ENCODE measurements around the gene SSNA1. TPM values are rescaled to one million over a fixed set of nuclear protein-coding genes. Genes with fewer than 3 reads are reported as not detected.

Gene SSNA1
- total RNA-seq, 1 experiment from 2014 or later = 73.0 TPM

DNA sequence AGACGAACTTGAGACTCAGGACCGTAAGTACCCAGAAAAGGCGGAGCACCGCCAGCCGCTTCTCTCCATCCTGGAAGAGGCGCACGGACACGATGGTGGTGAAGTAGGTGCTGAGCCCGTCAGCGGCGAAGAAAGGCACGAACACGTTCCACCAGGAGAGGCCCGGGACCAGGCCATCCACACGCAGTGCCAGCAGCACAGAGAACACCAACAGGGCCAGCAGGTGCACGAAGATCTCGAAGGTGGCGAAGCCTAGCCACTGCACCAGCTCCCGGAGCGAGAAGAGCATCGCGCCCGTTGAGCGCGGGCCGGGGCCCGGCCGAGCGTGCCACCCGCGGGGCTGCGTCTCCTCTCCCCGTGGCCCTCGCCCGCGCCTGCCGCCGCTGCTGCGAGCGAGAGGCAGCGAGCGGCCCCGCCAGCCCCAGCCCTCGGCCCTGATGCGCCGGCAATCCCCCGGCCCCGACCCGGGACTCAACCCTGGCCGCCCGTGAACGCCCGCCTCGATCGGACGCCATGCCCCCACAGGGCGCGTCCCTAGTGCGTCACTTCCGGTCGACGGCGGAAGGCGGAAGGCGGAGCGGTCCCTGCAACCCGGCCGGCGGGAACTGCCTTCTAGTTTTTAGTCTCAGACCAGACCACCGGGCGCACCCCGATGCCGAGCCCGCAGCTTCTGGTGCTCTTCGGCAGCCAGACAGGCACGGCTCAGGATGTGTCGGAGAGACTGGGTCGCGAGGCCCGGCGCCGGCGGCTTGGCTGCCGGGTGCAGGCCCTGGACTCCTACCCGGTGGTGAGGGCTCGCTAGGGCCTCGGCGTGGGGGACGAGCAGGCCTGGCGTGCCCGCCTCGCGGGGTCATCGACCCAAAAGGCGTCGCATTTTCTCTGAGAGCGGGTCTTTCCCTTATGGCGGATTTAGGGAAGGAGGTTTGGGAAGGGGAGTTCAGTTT is 16.9 kb downstream of the SSNA1 start, which contains the start of the genes NDOR1 and TMEM203:
Gene NDOR1, plus strand, starts transcription at position 575 of the 944 bp plus-strand sequence. Its CDS starts 78 bp downstream, at position 653.
Gene TMEM203, minus strand, starts transcription at position 523 of the 944 bp plus-strand sequence. Its CDS starts 234 bp downstream, at position 289.
- H3K9me3 ChIP-seq (replicated peaks) = no peaks in the 10 kb centered on the region
- H3K36me3 ChIP-seq = peaks cover 9% of the 10 kb centered on the region
- DNase-seq = peak; percentile 92
- no peaks in the 10 kb centered on the region for H3K27me3 ChIP-seq
- H3K4me3 ChIP-seq = peak within 1 kb of the TSS; percentile 94
- H3K4me1 ChIP-seq = peaks cover 12% of the 10 kb centered on the region
- peak within 1 kb of the TSS; percentile 55 for H3K27ac ChIP-seq

- no peak for DNase-seq
- H3K9me3 ChIP-seq (replicated peaks) = no peaks in the 10 kb centered on the region
- H3K27me3 ChIP-seq = no peaks in the 10 kb centered on the region
- peaks cover 9% of the 10 kb centered on the region for H3K36me3 ChIP-seq
- peak overlapping the region; percentile 94 for H3K4me3 ChIP-seq
- peaks cover 12% of the 10 kb centered on the region for H3K4me1 ChIP-seq
- no peak overlapping the region for H3K27ac ChIP-seq
Observed at GRCh38 chr9:137206602-137207001, 18.1 kb downstream of the SSNA1 start.

- no peak overlapping the region for H3K4me3 ChIP-seq
- peaks cover 31% of the 10 kb centered on the region for H3K36me3 ChIP-seq
- H3K9me3 ChIP-seq (replicated peaks) = no peaks in the 10 kb centered on the region
- DNase-seq = no peak
- H3K27me3 ChIP-seq = no peaks in the 10 kb centered on the region
- no peak overlapping the region for H3K27ac ChIP-seq
- H3K4me1 ChIP-seq = peaks cover 1% of the 10 kb centered on the region
Observed at GRCh38 chr9:137211532-137211931, 23.1 kb downstream of the SSNA1 start.

DNA sequence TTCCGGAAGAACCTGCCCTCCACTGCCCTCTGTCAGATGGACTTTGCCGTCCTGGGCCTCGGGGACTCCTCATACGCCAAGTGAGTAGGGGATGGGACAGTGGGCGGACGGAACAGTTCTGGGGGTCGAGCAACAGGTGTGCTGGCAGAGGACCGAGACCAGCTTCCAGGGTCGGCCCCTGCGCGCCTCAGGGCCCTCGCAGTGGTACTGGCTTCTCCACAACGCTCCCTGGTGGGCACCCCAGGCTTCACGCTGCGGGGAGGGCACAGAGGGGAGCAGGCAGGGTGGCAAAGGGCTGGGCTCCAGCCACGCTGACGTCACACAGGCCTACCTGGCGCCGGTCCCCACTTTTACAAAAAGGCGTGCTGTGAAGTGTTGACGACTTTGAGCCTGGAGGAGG is 24.0 kb downstream of the SSNA1 start:
- Histone ChIP-seq H3K36me3 (peaks cover 26% of the 10 kb centered on the region), H3K27me3 (no peaks in the 10 kb centered on the region), H3K9me3 (replicated peaks) (no peaks in the 10 kb centered on the region), H3K27ac (no peak overlapping the region), H3K4me1 (no peaks in the 10 kb centered on the region), H3K4me3 (no peak overlapping the region)
- no peak for DNase-seq

GRCh38 chr9:137213160-137214060 is 24.9 kb downstream of the SSNA1 start:
- no peak for DNase-seq
- no peaks in the 10 kb centered on the region for H3K4me1 ChIP-seq
- no peaks in the 10 kb centered on the region for H3K27me3 ChIP-seq
- no peak overlapping the region for H3K4me3 ChIP-seq
- peaks cover 22% of the 10 kb centered on the region for H3K36me3 ChIP-seq
- no peaks in the 10 kb centered on the region for H3K9me3 ChIP-seq (replicated peaks)
- H3K27ac ChIP-seq = no peak overlapping the region

DNA sequence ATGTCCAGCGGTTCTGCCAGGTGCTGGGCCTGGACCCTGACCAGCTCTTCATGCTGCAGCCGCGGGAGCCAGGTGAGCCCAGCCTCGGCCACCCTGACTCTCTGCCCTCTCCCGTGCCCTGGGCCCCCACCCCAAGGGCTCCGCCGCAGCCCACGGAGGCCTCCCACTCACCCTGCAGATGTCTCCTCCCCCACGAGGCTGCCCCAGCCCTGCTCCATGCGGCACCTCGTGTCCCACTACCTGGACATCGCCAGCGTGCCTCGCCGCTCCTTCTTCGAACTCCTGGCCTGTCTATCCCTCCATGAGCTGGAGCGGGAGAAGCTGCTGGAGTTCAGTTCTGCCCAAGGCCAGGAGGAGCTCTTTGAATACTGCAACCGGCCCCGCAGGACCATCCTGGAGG is 26.1 kb downstream of the SSNA1 start:
- no peaks in the 10 kb centered on the region for H3K27me3 ChIP-seq
- no peaks in the 10 kb centered on the region for H3K4me1 ChIP-seq
- H3K36me3 ChIP-seq = peaks cover 22% of the 10 kb centered on the region
- H3K4me3 ChIP-seq = no peak overlapping the region
- H3K27ac ChIP-seq = no peak overlapping the region
- DNase-seq = no peak
- no peaks in the 10 kb centered on the region for H3K9me3 ChIP-seq (replicated peaks)

- no peak overlapping the region for H3K27ac ChIP-seq
- no peak overlapping the region for H3K4me3 ChIP-seq
- DNase-seq = no peak
- H3K4me1 ChIP-seq = no peaks in the 10 kb centered on the region
- no peaks in the 10 kb centered on the region for H3K27me3 ChIP-seq
- H3K9me3 ChIP-seq (replicated peaks) = no peaks in the 10 kb centered on the region
- H3K36me3 ChIP-seq = peaks cover 22% of the 10 kb centered on the region
Observed at GRCh38 chr9:137215196-137215986, 26.9 kb downstream of the SSNA1 start.

DNA sequence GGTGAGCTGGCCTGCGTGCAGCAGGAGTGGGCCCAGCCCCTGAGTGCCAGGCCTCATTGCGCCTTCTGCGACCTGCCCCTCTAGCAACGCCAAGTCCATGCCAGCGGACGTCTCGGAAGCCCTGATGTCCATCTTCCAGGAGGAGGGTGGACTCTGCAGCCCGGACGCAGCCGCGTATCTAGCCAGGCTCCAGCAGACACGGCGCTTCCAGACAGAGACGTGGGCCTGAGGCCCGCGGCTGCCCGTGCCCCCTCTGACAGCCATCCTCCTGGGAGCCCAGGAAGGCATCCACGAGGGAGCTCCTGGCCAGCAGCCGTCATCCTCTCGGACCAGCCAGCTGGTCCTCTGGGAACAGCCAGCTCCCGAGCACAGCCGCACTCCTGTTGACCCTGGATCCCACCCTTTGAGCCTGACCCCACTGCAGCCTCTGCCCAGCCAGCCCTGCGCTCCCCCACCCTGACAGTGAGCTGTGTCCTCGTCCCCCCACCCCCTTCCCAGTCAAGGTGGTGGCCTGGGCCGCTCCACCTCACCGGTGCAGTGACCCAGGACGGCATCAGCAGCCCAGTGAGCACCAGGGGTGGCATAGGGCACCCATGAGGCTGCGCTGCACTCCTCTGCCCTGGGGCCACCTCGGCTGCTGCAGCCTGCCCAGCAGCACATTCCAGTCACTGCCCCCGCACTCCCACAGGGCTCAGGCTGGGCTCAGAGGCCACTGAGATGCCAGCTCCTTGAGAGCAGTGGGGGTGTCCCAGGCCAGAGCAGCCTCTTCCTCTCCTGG is 27.9 kb downstream of the SSNA1 start:
- DNase-seq = no peak
- H3K36me3 ChIP-seq = peaks cover 22% of the 10 kb centered on the region

DNA sequence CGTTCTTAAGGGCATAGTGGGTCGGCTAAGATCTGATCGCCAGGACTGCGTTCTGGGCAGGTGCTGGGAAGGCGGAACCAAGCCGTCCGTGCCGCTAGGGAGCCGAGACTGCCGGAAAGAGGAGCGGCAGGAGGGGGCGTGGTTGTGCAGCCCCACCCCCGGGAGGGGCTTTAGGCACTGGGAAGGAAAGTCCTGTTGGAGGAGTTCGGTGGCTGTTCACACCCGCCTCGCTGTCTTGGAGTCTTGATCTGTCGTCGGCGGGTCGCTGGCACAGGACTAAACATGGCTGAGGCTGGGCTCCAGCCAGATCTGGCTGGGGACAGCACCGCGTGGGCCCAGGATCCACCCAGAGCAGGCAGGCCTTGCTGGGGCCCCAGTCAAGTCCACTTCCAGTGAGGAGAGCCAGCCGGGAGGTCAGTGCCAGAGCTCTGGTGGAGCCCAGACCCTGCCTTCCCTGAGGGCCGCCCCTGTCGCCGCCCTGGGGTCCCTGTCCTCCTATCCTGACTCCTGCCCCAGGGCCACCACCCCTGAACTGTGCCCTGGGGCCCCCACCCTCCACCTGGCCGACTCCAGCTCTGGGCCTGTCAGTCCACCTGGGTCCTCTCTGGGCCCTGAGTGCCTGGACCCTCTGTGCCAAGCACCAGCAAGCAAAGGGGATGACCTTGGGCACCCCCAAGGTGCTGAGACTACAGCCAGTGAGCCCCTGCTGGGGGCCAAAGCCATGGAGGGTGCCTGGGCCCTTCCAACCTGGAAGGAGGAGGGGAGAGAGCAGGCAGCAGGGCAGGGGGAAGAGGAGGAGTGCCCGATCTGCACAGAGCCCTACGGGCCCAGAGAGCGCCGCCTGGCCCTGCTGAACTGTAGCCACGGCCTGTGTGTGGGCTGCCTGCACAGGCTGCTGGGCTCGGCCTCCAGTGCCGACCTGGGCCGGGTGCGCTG is 29.1 kb downstream of the SSNA1 start:
- Histone ChIP-seq H3K9me3 (replicated peaks) (no peaks in the 10 kb centered on the region), H3K27ac (no peak overlapping the region), H3K4me3 (no peak overlapping the region), H3K27me3 (no peaks in the 10 kb centered on the region), H3K4me1 (peaks cover 3% of the 10 kb centered on the region; the same call in 1 of the 2 replicates), H3K36me3 (peaks cover 19% of the 10 kb centered on the region)
- DNase-seq = no peak

More for the DNA sequence above, 27.9 kb downstream of the SSNA1 start:
- H3K4me3 ChIP-seq = no peak overlapping the region
- no peak overlapping the region for H3K27ac ChIP-seq
- H3K9me3 ChIP-seq (replicated peaks) = no peaks in the 10 kb centered on the region
- no peaks in the 10 kb centered on the region for H3K27me3 ChIP-seq
- H3K4me1 ChIP-seq = peaks cover 3% of the 10 kb centered on the region; the same call in 1 of the 2 replicates

- Histone ChIP-seq H3K27me3 (no peaks in the 10 kb centered on the region), H3K4me3 (no peak overlapping the region), H3K9me3 (replicated peaks) (no peaks in the 10 kb centered on the region), H3K36me3 (peaks cover 15% of the 10 kb centered on the region; the same call in 1 of the 2 replicates), H3K4me1 (peaks cover 8% of the 10 kb centered on the region; the same call in 1 of the 2 replicates), H3K27ac (no peak overlapping the region)
- DNase-seq = no peak
Observed at GRCh38 chr9:137218212-137218753, 29.8 kb downstream of the SSNA1 start.

GRCh38 chr9:137218754-137219271 is 30.3 kb downstream of the SSNA1 start:
- Histone ChIP-seq H3K27ac (no peak overlapping the region), H3K27me3 (no peaks in the 10 kb centered on the region), H3K36me3 (peaks cover 15% of the 10 kb centered on the region; the same call in 1 of the 2 replicates), H3K4me1 (peaks cover 8% of the 10 kb centered on the region; the same call in 1 of the 2 replicates), H3K4me3 (no peak overlapping the region), H3K9me3 (replicated peaks) (no peaks in the 10 kb centered on the region)
- no peak for DNase-seq

DNA sequence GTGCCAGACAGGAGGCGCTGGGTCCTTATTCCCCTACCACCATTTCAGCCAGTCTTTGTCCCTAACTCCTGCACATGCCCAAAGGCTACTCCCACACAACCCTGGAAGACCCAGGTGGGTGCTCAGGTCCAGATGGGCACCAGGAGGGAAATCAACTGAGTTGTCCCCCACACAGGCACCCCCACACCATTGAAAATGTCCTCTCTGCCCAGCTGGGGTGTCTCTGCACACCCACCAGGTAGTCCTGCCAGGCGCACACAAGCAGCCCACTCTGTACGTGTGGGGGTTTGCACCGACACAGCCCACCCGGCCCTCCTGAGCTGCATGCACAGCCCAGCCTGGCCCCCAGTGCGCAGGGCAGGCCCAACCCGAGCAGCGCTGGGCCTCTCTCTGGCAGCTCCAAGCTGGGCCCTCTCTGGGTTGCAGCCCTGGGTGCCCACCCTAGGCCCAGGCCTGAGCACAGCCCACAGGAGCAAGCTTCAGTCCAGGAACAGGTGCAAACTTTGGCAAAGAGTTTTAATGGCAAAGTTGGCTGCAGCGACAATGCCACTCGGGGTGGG is 31.4 kb downstream of the SSNA1 start:
- no peak for DNase-seq
- H3K36me3 ChIP-seq = peaks cover 5% of the 10 kb centered on the region; the same call in 1 of the 2 replicates
- H3K27ac ChIP-seq = no peak overlapping the region
- H3K27me3 ChIP-seq = no peaks in the 10 kb centered on the region
- H3K4me1 ChIP-seq = peaks cover 18% of the 10 kb centered on the region
- H3K9me3 ChIP-seq (replicated peaks) = no peaks in the 10 kb centered on the region
- H3K4me3 ChIP-seq = no peak overlapping the region

Measured in SJCRH30 (cell line).